Adrenal gland (tissue), 5 donors: Measurements from ENCODE around the gene BCAS3.

Experiments
- POLR2A ChIP-seq, 2 donors: fragments of 450-650 bp; IDR thresholded peaks; one replicate each; pipeline ENCODE4 v1.6.1; 2017; ENCODE audit warnings: antibody characterized with exemption in 2 of 2, mild to moderate bottlenecking in 2 of 2, moderate library complexity in 1 of 2
- TF ChIP-seq, protein P1 (sequence below), 6 experiments: fragments of 450-650 bp in 4 of 6; fragments of 200-600 bp in 2 of 6; sonication (generic) in 1 of 6; IDR thresholded peaks; 1 replicate in 5 of 6; 2 replicates in 1 of 6; pipeline versions ENCODE4 v1.5.1 to v1.8.0; 2016 to 2021; ENCODE audit warnings: antibody characterized with exemption in 6 of 6, mild to moderate bottlenecking in 2 of 6, moderate library complexity in 1 of 6
- donor health status: DM: no; HTN: no; CAD: no.

DNA sequence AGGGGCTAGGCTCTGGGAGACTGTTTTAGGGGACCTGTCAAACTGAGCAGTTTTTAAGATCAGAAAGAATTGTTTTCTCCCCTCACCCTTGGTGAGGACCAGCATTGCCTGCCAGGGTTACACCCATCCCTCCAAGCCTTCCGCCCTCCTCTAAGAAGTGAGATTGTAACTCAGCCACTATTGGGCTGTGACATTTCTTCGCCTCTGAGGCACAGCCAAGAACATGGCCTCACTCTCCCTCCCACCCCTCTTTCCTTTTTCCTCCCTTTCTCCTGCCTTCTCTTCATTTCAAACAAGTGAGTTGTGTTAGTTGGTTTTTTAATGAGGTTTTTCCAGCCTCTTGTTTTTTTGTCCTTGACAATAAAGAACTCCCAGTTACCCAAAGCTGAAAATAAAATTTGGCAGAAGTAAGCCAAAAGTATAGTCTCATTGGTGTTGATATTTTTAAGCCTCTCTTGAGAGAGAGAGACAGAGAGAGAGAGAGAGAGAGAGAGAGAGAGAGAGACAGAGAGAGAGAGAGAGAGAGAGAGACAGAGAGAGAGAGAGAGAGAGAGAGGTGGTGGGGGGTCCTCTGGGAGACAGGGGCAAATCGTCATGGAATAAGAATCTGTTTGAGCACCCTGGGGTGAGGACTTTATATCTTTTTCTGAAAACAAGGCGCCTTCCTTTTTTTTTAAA lies 644.8 kb downstream of the BCAS3 start:
- no peak for TF ChIP-seq POLR2A (IDR thresholded peaks at IDR 0.05)
- TF ChIP-seq, protein P1, sequence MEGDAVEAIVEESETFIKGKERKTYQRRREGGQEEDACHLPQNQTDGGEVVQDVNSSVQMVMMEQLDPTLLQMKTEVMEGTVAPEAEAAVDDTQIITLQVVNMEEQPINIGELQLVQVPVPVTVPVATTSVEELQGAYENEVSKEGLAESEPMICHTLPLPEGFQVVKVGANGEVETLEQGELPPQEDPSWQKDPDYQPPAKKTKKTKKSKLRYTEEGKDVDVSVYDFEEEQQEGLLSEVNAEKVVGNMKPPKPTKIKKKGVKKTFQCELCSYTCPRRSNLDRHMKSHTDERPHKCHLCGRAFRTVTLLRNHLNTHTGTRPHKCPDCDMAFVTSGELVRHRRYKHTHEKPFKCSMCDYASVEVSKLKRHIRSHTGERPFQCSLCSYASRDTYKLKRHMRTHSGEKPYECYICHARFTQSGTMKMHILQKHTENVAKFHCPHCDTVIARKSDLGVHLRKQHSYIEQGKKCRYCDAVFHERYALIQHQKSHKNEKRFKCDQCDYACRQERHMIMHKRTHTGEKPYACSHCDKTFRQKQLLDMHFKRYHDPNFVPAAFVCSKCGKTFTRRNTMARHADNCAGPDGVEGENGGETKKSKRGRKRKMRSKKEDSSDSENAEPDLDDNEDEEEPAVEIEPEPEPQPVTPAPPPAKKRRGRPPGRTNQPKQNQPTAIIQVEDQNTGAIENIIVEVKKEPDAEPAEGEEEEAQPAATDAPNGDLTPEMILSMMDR (IDR thresholded peaks at IDR 0.05) = peak in 2 of 6 experiments; percentile 13 to 21
